ENCODE data around the gene IL1RAPL1. TPM values are rescaled to one million over a fixed set of nuclear protein-coding genes. Genes with fewer than 3 reads are reported as not detected.

Gene IL1RAPL1
- total and polyA plus RNA-seq, 2 donors (not counting 3 experiments of a cell fraction or from before 2014, with no cell fraction given), result 0.79 to 1.3 TPM

- no peak overlapping the region for H3K4me3 ChIP-seq (replicated peaks in 1 of 3; ENCODE audit: insufficient read depth in 1 of 3, low read depth in 1 of 3, low read length in 3 of 3)
- H3K36me3 ChIP-seq (ENCODE audit: control insufficient read depth in 2 of 2, extremely low read depth in 1 of 2, insufficient read depth in 2 of 2, low read length in 2 of 2), result no peaks in the 10 kb centered on the region
- POLR2A ChIA-PET, result no interaction called here
- no peak overlapping the region for H2AFZ ChIP-seq (ENCODE audit: low read depth, low read length)
- H3K4me2 ChIP-seq (ENCODE audit: insufficient read depth, low read length), result no peak overlapping the region
- CTCF ChIA-PET, result no interaction called here
- no peaks in the 10 kb centered on the region for H3K27me3 ChIP-seq (ENCODE audit: control insufficient read depth in 2 of 2, insufficient read depth in 2 of 2, low read length in 2 of 2)
- H3K79me2 ChIP-seq (ENCODE audit: control insufficient read depth, insufficient read depth, low read length), result no peaks in the 10 kb centered on the region
- no peaks in the 10 kb centered on the region for H3K9me3 ChIP-seq (replicated peaks; ENCODE audit: control insufficient read depth, insufficient read depth, low read length)
- no peak overlapping the region for H3K9ac ChIP-seq (replicated peaks; ENCODE audit: extremely low read depth, insufficient read depth, low read length)
- no TSS peak for BruUV-seq (replicated peaks)
- no peak for TF ChIP-seq MYC (IDR thresholded peaks at IDR 0.05; ENCODE audit: low read depth, low read length)
- no peak for TF ChIP-seq FOS (IDR thresholded peaks at IDR 0.05; ENCODE audit: borderline replicate concordance, insufficient read depth, low read length)
- TF ChIP-seq CTCF (IDR thresholded peaks at IDR 0.05; ENCODE audit: extremely low read depth in 1 of 2, insufficient read depth in 1 of 2, low read depth in 1 of 2, low read length in 2 of 2), result no peak
- no peak for TF ChIP-seq POLR2AphosphoS5 (IDR thresholded peaks at IDR 0.05; ENCODE audit: insufficient read depth, low read depth, low read length)
- TF ChIP-seq MAX (IDR thresholded peaks at IDR 0.05; ENCODE audit: insufficient read depth, insufficient read length), result no peak
- TF ChIP-seq EZH2 (IDR thresholded peaks at IDR 0.05; ENCODE audit: borderline replicate concordance, low read depth, low read length, severe bottlenecking), result no peak
- no peak for TF ChIP-seq GATA2 (IDR thresholded peaks at IDR 0.05; ENCODE audit: insufficient read depth, insufficient read length, low read depth, low read length)
- no peak for TF ChIP-seq POLR2A (IDR thresholded peaks at IDR 0.05; ENCODE audit: low read depth, low read length)
- TF ChIP-seq JUN (IDR thresholded peaks at IDR 0.05; ENCODE audit: borderline replicate concordance, insufficient read depth, insufficient read length, low read depth), result no peak
- H3K9me1 ChIP-seq (replicated peaks; ENCODE audit: control insufficient read depth, extremely low read depth, insufficient read depth, low read length), result no peaks in the 10 kb centered on the region
- FAIRE-seq (no peak), DNase-seq (ENCODE audit: low read depth, low spot score) (no peak)
- H3K27ac ChIP-seq (ENCODE audit: insufficient read depth, low read depth, low read length), result no peak overlapping the region
- dilution Hi-C loops (cut with MboI; ENCODE audit: extremely low pct_ligation_motif_present, low sequenced_read_pairs) (no loop called here), intact Hi-C loops (cut with micrococcal nuclease) (no loop called here)
- no peaks in the 10 kb centered on the region for H4K20me1 ChIP-seq (replicated peaks; ENCODE audit: control insufficient read depth, extremely low read depth, insufficient read depth, low read length)
- H3K4me1 ChIP-seq (ENCODE audit: control insufficient read depth, extremely low read depth, insufficient read depth, low read length), result no peaks in the 10 kb centered on the region
Measured at GRCh38 chrX:29138003-29138402, 550.8 kb downstream of the IL1RAPL1 start.

Measured in endothelial cell of umbilical vein (primary cell).